ENCODE measurements around the gene CASP8AP2.

GRCh38 chr6:89836639-89837222 is 7.1 kb downstream of the CASP8AP2 start:
- no peak for TF ChIP-seq EP300 (conservative IDR thresholded peaks at IDR 0.05; ENCODE audit: poor library complexity, severe bottlenecking)
- TF ChIP-seq, protein P1, sequence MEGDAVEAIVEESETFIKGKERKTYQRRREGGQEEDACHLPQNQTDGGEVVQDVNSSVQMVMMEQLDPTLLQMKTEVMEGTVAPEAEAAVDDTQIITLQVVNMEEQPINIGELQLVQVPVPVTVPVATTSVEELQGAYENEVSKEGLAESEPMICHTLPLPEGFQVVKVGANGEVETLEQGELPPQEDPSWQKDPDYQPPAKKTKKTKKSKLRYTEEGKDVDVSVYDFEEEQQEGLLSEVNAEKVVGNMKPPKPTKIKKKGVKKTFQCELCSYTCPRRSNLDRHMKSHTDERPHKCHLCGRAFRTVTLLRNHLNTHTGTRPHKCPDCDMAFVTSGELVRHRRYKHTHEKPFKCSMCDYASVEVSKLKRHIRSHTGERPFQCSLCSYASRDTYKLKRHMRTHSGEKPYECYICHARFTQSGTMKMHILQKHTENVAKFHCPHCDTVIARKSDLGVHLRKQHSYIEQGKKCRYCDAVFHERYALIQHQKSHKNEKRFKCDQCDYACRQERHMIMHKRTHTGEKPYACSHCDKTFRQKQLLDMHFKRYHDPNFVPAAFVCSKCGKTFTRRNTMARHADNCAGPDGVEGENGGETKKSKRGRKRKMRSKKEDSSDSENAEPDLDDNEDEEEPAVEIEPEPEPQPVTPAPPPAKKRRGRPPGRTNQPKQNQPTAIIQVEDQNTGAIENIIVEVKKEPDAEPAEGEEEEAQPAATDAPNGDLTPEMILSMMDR (IDR thresholded peaks at IDR 0.05; ENCODE audit: poor library complexity, severe bottlenecking): no peak
- TF ChIP-seq EZH2 (IDR thresholded peaks at IDR 0.05; ENCODE audit: borderline replicate concordance, insufficient read depth, low read length, poor library complexity, severe bottlenecking): no peak
- TF ChIP-seq SMC3 (conservative IDR thresholded peaks at IDR 0.05; ENCODE audit: poor library complexity): no peak
